ENCODE results near the gene LFNG.

Gene LFNG

DNA sequence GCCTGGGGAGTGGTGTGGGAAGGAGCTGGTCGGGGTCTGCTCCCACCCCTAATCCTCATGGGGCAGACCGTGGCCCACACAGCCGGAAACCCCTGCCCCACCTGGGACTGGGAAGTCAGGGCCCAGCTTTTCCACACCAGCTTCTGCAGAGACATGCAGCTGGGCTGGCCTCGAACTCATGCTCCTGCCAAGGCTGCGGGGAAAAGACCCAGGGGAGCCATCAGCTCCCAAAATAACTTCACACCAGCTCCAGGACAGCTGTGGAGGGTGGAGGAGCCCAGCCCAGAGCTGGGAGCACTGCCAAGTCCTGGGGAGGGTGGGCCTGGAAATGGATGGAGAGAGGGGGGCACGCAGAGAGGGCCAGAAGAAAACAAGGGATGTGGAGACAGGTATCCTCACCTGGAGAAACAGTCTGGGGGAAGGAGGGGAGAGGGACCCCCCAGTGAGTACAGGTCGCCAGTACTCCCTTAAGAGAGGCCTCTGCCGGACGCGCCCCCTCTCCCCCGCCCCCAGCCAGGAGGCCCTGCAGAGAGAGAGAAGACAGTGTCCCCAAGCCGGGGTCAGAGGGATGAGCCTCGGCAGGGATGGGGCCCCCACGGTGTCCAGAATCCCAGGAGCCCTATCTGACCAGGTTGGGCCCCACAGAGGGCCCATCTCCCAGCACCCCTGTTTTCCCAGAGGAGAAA, 31.8 kb upstream of the LFNG start:
- DNase-seq, result no peak

DNA sequence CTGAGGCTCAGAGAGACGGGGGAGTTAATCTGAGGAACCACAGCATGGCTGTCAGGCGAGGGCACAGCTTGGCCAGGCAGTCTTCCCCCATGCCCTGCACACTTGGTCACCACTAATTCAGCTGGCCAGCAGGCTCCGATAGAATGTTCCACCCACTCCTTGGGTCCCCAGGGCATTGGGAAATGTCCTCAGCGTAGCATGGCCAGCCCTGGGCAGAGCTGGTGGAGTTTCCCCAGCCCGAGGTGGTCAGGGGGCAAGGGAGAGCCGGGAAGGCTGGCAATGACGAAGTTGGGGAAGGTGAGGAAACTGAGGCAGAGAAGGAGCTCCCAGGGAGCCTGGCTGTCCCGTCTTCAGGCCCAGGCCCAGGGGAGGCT, 31.3 kb upstream of the LFNG start:
- DNase-seq, result no peak

DNA sequence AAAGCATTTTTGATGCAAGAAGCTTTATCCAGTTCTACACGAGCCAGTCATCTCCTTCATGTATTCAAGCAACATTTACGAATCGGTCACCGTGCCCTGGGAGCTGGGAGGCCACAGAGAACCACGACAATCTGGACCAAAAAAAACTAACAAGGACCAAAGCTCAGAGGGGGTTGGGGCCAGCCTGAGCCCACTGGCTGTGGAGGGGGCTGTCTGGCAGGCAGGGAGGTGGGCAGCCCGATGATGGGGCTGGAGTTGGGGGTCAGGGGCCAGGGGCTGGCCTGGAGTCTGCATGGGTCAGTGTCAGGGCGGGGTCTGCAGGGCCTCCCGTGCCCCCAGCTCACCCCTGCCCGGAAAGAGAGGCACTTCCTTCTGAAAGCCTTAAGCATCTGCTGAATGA, 30.9 kb upstream of the LFNG start:
- DNase-seq, result no peak

DNA sequence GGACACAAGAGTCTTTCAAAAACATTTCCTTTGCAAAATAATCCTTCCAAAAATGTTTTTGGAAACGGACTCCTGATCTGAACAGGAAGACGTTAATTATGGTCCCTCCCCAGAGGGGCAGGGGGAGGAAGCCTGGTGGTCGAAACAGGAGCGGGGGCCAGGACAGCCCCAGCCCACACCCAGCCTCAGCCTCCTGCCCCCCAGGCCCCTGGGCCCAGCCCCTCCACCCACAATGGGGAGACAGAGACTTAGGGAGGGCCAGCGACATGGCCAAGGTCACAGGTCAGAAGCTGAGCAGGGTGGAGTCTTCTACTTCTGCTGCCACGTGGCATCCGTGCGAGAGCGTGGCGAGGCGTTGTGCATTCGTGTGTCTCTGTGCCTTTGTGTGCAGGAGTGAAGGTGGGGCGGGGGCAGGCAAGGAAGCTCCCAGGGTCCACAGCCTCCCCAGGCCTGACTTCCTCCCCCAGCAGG, 29.4 kb upstream of the LFNG start:
- no peak for DNase-seq

DNA sequence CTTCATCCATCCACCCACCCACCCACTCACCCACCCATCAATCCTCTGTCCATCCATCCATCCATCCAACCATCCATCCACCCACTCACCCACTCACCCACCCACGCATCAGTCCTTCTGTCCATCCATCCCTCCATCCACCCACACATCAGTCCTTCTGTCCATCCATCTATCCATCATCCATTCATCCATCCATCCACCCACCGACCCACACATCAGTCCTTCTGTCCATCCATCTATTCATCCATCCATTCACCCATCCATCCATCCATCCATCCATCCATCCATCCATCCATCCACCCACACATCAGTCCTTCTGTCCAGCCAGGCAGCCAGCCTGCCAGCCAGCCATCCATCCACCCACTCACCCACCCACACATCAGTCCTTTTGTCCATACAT, 27.5 kb upstream of the LFNG start:
- no peak for DNase-seq

DNA sequence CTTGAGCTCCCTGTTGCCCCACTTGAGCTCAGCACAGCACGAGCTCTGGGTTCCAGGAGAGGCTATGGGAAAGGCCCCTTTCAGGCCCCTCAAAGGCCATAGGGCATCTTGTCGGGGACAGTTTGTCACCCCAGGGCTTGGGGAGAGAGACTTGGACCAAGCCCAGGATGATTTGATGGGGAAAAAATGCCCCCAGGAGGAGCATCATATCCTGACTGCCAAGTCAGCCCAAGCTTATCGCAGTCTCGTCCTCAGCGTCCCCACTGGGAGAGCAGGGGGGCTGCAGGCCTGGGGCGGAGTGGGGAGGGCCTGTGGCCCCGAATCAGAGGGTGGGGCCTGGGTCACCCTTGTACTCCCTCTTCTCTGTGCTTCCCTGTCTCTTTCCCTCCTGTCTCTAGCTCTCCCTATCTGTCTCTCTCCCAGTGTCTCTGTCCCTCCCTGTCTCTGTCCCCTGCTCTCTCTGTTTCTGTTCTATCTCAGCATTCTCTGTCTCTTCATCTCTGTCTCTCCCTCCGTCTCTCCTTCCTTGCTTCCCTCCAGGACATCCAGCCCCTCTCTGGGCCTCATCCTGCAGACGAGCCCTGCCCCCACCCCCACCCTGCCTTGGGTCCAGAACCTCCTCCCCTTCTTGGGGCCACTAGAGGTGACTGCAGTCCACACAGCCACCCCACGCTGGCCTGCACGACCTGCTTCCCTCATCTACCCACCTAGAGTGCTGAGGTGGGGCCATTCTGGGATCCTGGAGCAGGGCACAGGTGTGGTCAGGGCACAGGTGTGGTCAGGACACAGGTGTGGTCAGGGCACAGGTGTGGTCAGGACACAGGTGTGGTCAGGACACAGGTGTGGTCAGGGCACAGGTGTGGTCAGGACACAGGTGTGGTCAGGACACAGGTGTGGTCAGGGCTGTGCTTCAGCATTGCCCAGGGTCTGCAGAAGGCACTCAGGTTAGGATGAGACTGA, 26.1 kb upstream of the LFNG start:
- DNase-seq, result no peak

DNA sequence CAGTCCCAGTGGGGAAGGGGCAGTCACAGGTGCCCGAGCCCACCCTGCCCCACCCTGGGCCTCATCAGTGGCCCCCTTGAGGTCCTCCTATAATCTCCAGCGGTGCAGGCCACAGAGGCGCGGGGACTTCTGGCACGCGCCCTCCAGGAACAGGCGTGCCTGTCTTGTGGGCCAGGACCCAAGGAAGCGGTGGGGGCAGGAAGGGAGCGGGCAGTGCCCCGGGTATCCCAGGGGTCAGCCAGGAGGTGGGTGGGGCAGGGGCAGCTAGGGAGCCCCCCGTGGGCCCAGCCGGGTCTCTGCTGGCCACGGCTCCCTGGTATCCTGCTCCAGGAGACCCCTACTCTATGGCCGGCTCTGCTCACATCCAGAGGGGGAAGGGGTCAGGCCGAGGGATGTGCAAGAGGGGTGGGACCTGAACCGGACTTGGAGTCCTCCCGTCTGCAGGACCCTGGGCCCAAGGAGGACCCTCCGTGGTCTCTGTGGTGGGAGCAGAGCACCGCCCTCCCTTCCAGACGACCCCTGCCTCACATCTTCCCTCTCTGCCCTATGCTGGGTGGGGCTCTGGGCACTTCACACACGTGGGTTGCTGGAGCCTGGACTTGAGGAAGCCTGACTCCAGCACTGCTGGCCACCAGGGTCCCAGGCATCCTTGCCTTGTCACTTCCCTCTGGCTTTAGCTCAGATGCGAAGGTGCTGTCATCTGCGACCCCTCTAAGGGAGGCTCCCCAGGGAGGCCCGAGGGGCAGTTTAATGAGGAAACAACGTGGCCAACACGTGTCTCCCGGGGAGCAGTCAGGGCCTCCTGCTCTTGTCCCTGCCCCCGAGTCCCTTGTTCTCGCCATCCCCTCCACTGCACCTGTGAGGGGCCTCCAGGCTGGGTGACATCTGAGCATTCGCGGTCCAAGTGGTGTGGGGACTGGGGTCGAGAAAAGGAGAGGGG, 25.1 kb upstream of the LFNG start:
- DNase-seq, result no peak

DNA sequence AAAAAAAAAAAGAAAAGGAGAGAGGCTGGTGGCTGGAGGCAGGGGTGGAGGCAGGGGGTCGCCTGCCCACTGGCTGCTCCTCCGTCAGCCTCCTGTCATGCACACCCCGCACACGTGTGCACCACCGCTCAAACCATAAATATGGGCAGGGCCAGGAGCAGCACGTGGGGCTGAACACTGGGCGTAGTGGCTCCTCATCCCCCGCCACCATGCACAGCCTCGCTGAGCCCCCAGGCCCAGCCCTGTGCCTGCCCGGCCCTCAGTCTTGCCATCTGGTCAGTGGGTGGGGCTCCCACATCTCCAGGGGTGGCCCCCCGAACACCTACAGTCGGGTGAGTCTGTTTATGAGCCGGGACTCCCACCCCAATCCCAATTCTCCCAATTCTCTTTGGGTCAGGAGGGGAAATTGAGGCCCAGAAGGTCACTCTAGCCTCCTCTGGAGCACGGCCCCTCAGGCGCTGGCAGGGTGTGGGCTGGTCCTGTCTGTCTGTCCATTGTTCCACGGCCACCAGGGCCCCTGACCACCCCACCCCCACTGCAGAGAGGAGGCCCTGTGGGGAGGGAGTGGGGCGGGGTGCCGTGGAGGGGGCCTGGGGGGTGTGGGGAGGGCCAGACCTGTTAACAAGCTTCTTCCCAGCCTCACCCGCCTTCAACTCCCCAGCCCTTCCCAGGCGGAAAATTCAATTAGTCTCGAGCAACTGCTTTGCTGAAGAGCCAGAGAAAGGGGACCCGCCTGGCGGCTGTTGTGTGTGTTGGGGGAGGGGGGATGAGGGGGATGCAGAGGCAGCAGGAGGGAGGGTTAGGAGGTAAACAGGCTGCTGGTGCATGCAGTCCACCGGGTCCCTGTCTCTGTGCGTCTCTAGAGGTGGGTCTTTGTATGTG, 23.9 kb upstream of the LFNG start:
- DNase-seq, result no peak

DNA sequence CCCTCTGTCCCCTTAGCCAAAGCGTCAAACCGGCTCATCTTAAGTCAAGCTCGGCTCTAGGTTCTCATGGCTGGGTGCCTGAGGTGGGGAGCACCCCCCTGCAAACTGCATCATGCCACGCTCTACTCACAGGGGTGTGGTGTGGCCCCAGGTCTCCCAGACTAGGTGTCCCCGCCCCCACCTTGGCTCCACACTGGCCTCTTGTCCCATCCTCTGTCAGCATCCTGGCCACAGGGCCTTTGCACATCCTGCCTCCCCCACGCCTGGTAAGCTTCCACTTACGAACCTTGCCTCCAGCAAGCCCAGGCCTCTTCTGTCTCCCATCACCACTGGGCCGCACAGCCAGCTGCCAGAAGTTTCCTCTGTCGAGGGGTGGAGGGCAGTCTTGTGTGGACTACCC, 23.2 kb upstream of the LFNG start:
- no peak for DNase-seq

DNA sequence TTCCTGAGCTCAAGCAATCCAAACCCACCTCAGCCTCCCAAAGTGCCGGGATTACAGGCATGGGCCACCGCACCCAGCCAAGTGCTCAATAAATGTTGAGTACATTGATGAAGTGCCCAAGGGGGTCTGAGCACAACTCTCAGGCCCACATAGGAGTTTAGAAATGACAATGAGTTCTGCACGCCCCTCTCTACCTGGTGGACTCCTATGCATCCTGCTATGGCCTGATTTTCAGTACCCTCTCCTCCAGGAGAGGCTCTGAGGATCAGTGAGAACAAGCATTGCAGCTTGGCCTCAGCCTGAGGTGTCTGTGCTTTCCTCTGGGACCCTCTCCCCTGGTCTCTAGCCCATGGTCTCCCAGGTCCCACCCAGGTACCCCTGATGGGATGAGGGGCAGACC, 22.5 kb upstream of the LFNG start:
- no peak for DNase-seq

DNA sequence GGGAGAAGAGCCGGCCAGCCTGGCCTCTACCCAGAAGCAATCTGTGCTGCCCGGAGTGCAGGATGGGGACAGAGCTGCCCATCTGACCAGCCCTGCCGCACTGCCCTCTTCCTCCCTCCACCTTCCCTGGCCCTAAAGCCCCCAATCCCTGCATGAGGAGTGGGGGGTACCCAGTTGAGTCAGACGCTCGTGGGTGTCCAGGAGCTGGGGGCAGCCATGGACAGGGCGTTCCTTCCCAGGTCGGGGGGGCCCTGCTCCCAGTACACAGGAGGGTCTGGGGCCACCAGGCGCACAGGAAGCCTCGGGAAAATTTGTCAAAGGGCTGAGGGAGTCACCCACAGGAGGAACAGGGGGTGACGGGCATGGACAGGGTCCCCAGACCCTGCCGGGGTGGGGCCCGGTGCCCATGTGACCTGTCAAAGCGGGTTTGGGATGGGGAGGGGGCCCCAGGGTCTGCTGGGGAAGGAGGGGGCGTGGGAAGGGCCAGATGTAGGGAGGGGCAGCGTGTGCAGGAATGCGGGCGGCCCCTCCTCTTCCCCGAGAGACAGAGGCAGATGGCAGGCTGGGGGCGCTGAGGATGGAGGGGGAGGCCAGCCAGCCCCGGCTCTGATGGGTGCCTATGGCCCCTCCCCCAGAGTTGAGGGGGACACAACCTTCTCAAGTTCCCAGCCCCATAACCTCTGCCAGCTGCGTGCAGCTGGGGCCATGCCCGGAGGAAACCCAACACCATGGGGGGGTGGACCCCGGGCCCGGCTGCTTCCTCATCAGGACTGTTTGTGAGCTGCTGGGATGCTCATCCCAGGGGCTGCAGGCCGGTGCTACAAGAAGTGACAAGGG, 21.9 kb upstream of the LFNG start:
- DNase-seq, result no peak

DNA sequence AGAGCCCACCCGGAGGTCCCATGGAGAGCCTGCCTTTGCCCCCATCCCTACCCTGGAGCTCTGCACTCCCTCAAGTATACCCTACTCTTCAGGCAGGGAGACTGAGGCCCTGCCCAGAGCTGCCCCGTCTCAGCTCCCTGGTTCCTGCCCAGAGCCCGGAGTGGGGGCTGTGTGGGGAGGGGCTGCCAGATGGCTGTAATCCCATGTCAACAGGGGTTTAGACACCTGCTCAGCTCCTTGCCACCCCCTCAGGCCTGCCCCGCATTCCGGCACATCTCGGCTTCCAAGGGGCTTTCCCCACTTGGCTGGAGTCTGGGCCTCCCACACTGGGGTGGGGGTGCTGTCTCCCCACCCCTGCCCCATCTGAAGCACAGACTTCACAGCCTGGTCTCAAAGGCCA, 20.9 kb upstream of the LFNG start:
- DNase-seq, result no peak

DNA sequence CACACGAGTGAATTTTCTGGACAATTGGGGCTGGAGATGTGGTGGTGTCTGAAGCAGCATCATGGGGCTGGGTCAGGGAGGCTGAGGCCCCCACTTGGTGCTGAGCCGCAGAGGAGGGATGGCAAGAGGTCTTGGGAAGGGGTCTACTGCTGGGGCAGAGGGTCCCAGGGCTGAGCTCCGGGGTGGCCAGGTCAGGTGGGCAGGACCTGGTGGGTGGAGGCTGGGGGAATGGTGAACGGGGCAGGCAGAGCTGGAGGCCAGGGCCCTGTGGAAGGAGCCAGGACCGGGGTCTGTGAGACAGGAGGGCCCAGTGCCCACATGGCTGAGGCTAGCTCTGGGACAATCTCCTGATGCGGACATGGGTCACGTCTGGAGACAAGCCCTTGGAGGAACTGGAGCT, 20.4 kb upstream of the LFNG start:
- no peak for DNase-seq

DNA sequence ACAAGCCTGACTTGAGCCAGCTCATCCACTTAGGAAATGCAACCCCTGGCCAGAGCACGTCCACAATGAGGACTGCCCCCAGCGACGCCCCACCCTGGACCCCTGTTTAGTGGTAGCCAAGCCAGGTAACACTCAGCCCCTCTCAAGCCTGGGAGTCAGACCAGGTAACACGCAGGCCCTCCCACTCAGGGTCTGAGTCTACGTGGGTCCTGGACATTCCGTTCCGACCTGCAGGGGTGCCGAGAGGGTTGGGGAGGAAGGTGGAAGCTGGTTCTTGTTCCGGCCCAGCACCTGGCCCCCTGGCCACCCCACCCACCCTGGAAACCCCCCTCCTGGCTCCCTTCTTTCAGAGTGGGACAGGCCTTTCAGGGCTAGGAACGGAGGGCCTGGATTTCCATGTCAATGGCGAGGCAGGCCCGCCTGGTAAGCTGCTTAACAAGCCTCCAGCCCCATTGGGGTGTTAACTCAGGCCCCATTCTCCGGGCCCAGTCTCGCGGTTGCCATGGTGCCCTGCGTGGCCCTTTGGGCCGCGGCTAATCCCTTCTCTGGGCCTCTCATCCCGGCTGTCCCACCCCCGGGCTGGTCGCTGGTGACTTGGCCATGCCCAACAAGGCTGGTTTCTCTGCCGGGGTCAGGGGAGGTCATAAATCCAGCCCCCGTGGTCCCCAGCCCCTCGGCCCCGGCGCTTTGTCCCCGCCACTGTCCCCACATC, 19.7 kb upstream of the LFNG start:
- no peak for DNase-seq

DNA sequence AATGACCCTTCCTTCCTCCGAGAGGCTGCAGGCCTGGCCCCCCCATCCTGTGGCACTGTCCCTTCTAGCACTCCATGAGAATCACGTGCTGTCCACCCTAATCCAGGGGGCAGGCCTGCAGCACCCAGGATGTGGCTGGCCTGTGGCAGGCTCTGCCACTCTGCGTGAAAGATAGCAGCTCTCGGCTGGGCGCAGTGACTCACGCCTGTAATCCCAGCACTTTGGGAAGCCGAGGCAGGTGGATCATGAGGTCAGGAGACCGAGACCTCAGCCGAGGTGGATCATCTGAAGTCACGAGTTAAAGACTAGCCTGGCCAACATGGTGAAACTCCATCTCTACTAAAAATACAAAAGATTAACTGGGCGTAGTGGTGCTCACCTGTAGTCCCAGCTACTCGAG, 18.9 kb upstream of the LFNG start:
- no peak for DNase-seq

DNA sequence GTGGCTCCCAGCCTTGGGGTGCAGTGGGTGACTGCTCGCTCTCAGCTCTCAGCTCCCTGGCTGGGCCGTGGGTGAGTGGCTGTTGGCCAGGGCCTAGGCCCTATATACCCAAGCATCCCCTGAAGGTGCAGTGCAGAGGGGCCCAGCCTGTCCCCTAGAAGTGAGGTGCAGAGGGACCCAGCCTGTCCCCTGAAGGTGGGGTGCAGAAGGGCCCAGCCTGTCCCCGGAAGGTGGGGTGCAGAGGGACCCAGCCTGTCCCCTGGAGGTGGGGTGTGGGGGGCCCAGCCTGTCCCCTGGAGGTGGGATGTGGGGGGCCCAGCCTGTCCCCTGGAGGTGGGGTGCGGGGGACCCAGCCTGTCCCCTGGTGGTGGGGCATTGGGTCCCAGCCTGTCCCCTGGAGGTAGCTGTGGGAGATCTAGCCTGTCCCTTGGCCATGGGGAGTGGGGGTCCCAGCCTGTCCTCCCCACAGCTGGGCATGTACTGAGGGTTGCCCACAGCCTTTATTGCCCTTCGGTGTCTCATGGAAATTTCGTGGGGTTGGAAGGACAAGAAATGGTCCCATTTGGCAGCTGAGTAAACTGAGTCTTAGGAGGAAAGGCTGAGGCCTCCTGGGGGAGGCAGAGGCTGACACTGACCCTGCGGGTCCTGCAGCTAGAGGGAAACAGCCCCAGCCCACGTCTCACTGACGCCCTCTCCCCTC, 17.5 kb upstream of the LFNG start:
- DNase-seq, result no peak

DNA sequence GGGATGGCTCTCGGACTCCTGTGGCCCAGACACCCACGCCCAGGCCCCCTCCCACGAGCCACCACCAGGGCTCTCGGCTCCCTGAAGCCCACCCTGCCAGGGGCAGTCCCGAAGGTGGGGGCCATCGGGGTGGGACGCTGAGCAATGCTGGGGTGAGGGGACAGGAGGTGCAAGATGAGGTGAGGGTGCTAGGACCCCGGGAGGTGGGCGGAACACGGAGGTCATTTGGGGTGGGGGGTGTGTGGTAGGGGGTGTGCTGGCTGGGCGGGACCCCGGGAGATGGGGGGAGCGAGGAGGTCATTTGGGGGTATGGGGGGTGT, 17.0 kb upstream of the LFNG start:
- DNase-seq, result no peak

DNA sequence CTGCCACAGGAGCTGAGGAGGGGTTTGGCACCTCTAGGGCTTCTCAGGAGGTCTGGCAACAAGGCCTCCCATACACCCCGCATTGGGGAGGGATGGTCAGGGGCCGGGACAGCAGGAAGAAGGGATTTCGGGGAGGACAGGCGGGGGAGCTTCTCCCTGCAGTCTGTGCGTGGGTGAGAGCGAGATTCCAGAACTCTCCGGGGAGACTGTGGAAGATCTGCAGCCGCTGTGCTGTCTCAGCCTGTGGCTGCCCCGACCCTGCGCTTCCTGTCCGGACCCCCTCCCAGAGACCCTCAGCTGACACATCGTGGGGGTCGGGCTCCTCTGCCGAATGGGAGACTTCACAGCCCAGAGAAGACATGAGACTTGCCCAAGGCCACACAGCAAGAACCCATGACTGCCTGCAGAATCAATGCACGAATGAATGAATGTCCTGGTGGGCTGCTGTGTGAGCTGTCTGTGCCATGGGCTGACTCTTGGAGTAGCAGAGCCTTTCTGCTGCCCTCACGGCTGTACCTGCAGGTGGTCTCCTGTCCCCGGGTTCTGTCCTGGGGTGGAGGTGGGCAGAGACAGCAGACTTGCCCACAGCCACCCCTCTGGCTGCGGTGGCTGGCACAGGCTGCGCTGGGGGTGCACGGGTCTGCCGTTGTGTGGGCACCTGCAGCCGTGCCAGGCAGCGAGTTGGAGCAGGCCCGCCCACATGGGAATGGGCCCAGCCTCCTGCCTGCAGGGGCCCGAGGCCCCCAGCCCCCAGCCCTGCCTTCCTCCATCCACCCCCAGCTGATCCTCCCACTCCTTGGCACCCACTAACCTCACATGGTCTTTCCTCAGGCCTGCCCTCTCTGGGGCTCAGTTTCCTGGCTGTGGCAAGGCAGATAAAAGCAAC, 16.3 kb upstream of the LFNG start:
- DNase-seq, result no peak
